K562 (cell line): ENCODE data around the gene PARD3. TPM values are rescaled to one million over a fixed set of nuclear protein-coding genes. Genes with fewer than 3 reads are reported as not detected.

ENCODE experiments used
- ATAC-seq: fragments of 200-7000 bp; cut with Tn5 transposase; 3 replicates; pipeline ENCODE4 v1.9.1; 2020; ENCODE audit warnings: moderate library complexity
- BruUV-seq: library from RNA; stranded (reverse); fragments of 400-500 nt; replicated peaks from 2 replicates; lab custom pipeline; 2021; lab: Mats Ljungman, UMichigan
- CTCF ChIA-PET: fragments of 300-600 bp; formaldehyde crosslinking; extraction: SDS; loops from one replicate; lab custom pipeline; 2021; ENCODE audit warnings: low intra/inter-chr PET ratio; lab: Yijun Ruan, JAX
- POLR2A ChIA-PET: fragments of 300-600, 350-650 bp; sonication (Branson Sonifier 250); formaldehyde crosslinking; extraction: SDS; loops from one replicate; lab custom pipeline; 2021; ENCODE audit warnings: antibody characterized with exemption, inconsistent platforms; lab: Yijun Ruan, JAX
- DNase-seq, 4 experiments: peaks; one replicate each; pipeline versions ENCODE4 v3.0.0 to v3.0.0-alpha.2; 2011 to 2018; ENCODE audit warnings: low spot score in 3 of 4, mixed read lengths in 3 of 4; ENCODE audit errors: extremely low read depth in 1 of 4
- FAIRE-seq: peaks from 2 replicates; lab custom pipeline; 2011; peaks lifted over from hg19 to GRCh38; lab: Jason Lieb, UNC
- H2AFZ ChIP-seq: 2 replicates; pipeline ENCODE4 v1.6.0; 2011; ENCODE audit warnings: low read depth, low read length, control low read depth, inconsistent platforms
- H3K27ac ChIP-seq: fragments of 200-600 bp; 3 replicates; pipeline ENCODE4 v1.8.0; 2011; ENCODE audit warnings: low read depth, mild to moderate bottlenecking, control low read depth, inconsistent platforms, low read length, moderate library complexity, mixed read lengths; ENCODE audit errors: extremely low read depth
- H3K27me3 ChIP-seq, 2 experiments: fragments of 300-600 bp in 1 of 2; 2 replicates in 1 of 2; 3 replicates in 1 of 2; pipeline versions ENCODE4 v1.6.0 to v1.8.0; 2011; ENCODE audit warnings: inconsistent platforms in 2 of 2, low read length in 2 of 2, mild to moderate bottlenecking in 1 of 2, mixed read lengths in 1 of 2, moderate library complexity in 1 of 2; ENCODE audit not compliant: control insufficient read depth in 2 of 2, insufficient read depth in 2 of 2
- H3K36me3 ChIP-seq: fragments of 300-600 bp; 3 replicates; pipeline ENCODE4 v1.8.0; 2011; ENCODE audit warnings: mild to moderate bottlenecking, low read length, inconsistent platforms; ENCODE audit not compliant: control insufficient read depth, insufficient read depth
- H3K4me1 ChIP-seq, 2 experiments: fragments of 200-600 bp in 1 of 2; replicated peaks in 1 of 2; 2 replicates in 1 of 2; 3 replicates in 1 of 2; pipeline versions ENCODE4 v1.5.1 to v1.8.0; 2011; ENCODE audit warnings: inconsistent platforms in 2 of 2, low read length in 2 of 2, mild to moderate bottlenecking in 1 of 2, mixed read lengths in 1 of 2, moderate library complexity in 1 of 2; ENCODE audit not compliant: control insufficient read depth in 2 of 2, insufficient read depth in 2 of 2
- H3K4me2 ChIP-seq: 2 replicates; pipeline ENCODE4 v1.6.1; 2011; ENCODE audit warnings: low read length, control low read depth, inconsistent platforms, mixed read lengths; ENCODE audit not compliant: insufficient read depth
- H3K4me3 ChIP-seq: fragments of 200-600 bp; sonication (generic), shearing (Covaris generic); 2 replicates; pipeline ENCODE4 v1.5.1; 2016; ENCODE audit warnings: control low read depth, inconsistent platforms
- H3K79me2 ChIP-seq: fragments of 200-600 bp; 3 replicates; pipeline ENCODE4 v1.8.0; 2011; ENCODE audit warnings: low read length, inconsistent platforms; ENCODE audit not compliant: control insufficient read depth, insufficient read depth
- H3K9ac ChIP-seq, 2 experiments: 2 replicates each; pipeline versions ENCODE4 v1.6.0 to v1.6.1; 2011; ENCODE audit warnings: low read depth in 2 of 2, low read length in 2 of 2, control low read depth in 1 of 2, inconsistent platforms in 1 of 2, mild to moderate bottlenecking in 1 of 2, mixed read lengths in 1 of 2; ENCODE audit not compliant: insufficient read depth in 1 of 2
- H3K9me1 ChIP-seq: one replicate; pipeline ENCODE4 v1.6.0; 2011; ENCODE audit warnings: inconsistent platforms, mild to moderate bottlenecking, low read length, moderate library complexity; ENCODE audit not compliant: control insufficient read depth, insufficient read depth
- H3K9me3 ChIP-seq: replicated peaks from 2 replicates; pipeline ENCODE4 v1.5.1; 2011; ENCODE audit warnings: low read depth, low read length, inconsistent platforms; ENCODE audit not compliant: control insufficient read depth, insufficient read depth
- H4K20me1 ChIP-seq: replicated peaks from 2 replicates; pipeline ENCODE4 v1.6.1; 2011; ENCODE audit warnings: low read length, inconsistent platforms, mixed read lengths; ENCODE audit not compliant: control insufficient read depth, insufficient read depth
- CEBPB ChIP-seq: fragments of 450-650 bp; IDR thresholded peaks from 2 replicates; pipeline ENCODE4 v1.6.1; 2016; ENCODE audit warnings: missing genetic modification characterization, missing compliant biosample characterization
- CHD2 ChIP-seq: IDR thresholded peaks from 2 replicates; pipeline ENCODE4 v1.6.1; 2011; ENCODE audit warnings: low read depth, low read length
- CHD4 ChIP-seq: fragments of 200-600 bp; sonication (generic); IDR thresholded peaks from 3 replicates; pipeline ENCODE4 v1.6.1; 2012; ENCODE audit warnings: low read depth, mild to moderate bottlenecking, mixed read lengths, low read length, inconsistent platforms; ENCODE audit not compliant: insufficient read depth, insufficient replicate concordance, poor library complexity, severe bottlenecking
- GABPB2 ChIP-seq: fragments of 250-450 bp; sonication (Bioruptor Pico); conservative IDR thresholded peaks from 2 replicates; pipeline ENCODE4 v1.5.1; 2021; ENCODE audit warnings: mild to moderate bottlenecking
- HDAC2 ChIP-seq: fragments of 450-650 bp; IDR thresholded peaks from 2 replicates; pipeline ENCODE4 v1.6.1; 2016; ENCODE audit warnings: mild to moderate bottlenecking
- HOXB6 ChIP-seq: fragments of 250-450 bp; sonication (Bioruptor Pico); IDR thresholded peaks from 2 replicates; pipeline ENCODE4 v1.5.1; 2022; ENCODE audit warnings: mild to moderate bottlenecking, borderline replicate concordance
- IFI16 ChIP-seq: fragments of 250-450 bp; sonication (Bioruptor Pico); IDR thresholded peaks from 2 replicates; pipeline ENCODE4 v2.1.2; 2022; ENCODE audit warnings: mild to moderate bottlenecking, inconsistent platforms
- KDM5B ChIP-seq: fragments of 200-600 bp; sonication (generic); IDR thresholded peaks from 2 replicates; pipeline ENCODE4 v1.6.1; 2012; ENCODE audit warnings: low read depth, mild to moderate bottlenecking, moderate library complexity, low read length, control low read depth, inconsistent platforms; ENCODE audit not compliant: insufficient replicate concordance
- MAFG ChIP-seq: fragments of 450-650 bp; conservative IDR thresholded peaks from 2 replicates; pipeline ENCODE4 v1.6.1; 2016; ENCODE audit warnings: missing genetic modification characterization, missing compliant biosample characterization
- MEIS2 ChIP-seq: fragments of 450-650 bp; IDR thresholded peaks from 2 replicates; pipeline ENCODE4 v1.6.1; 2014; ENCODE audit warnings: mild to moderate bottlenecking; ENCODE audit not compliant: partially characterized antibody
- NFE2 ChIP-seq: IDR thresholded peaks from 2 replicates; pipeline ENCODE4 v1.6.1; 2014; ENCODE audit warnings: antibody characterized with exemption, low read depth
- PKNOX1 ChIP-seq: fragments of 450-650 bp; IDR thresholded peaks from 2 replicates; pipeline ENCODE4 v1.6.1; 2016
- POLR3A ChIP-seq: IDR thresholded peaks from 2 replicates; pipeline ENCODE4 v1.6.1; 2011; ENCODE audit warnings: borderline replicate concordance, mild to moderate bottlenecking, moderate library complexity; ENCODE audit not compliant: insufficient read length, insufficient read depth; ENCODE audit errors: extremely low read depth
- PTRF ChIP-seq: fragments of 450-650 bp; IDR thresholded peaks from 2 replicates; pipeline ENCODE4 v1.6.1; 2016; ENCODE audit warnings: mild to moderate bottlenecking, missing genetic modification characterization, missing compliant biosample characterization
- RB1 ChIP-seq: fragments of 450-650 bp; IDR thresholded peaks from 2 replicates; pipeline ENCODE4 v1.6.1; 2017; ENCODE audit warnings: low read depth, mild to moderate bottlenecking
- SIN3B ChIP-seq: fragments of 450-650 bp; IDR thresholded peaks from 2 replicates; pipeline ENCODE4 v1.6.1; 2017; ENCODE audit warnings: low read depth, mild to moderate bottlenecking, moderate library complexity
- TGIF2 ChIP-seq: sonication (generic); formaldehyde crosslinking; IDR thresholded peaks from 2 replicates; pipeline ENCODE4 v1.8.1; 2022; ENCODE audit warnings: mild to moderate bottlenecking, missing genetic modification reagents, moderate library complexity
- ZC3H8 ChIP-seq: fragments of 450-650 bp; IDR thresholded peaks from 2 replicates; pipeline ENCODE4 v1.6.1; 2017
- ZFP1 ChIP-seq: fragments of 450-650 bp; formaldehyde crosslinking; IDR thresholded peaks from 2 replicates; pipeline ENCODE4 v1.4.0; 2020; ENCODE audit warnings: mild to moderate bottlenecking, mixed read lengths
- ZNF140 ChIP-seq: fragments of 250-450 bp; sonication (Bioruptor Pico); IDR thresholded peaks from 2 replicates; pipeline ENCODE4 v1.8.0; 2021; ENCODE audit warnings: moderate library complexity, mild to moderate bottlenecking, inconsistent platforms
- WGBS: fragments of 100-300 bp; shearing (Covaris generic); methylation state at CpG from one replicate; pipeline ENCODE4 v1.1.6; 2016; ENCODE audit warnings: low coverage, mixed read lengths; ENCODE audit not compliant: insufficient coverage; ENCODE audit errors: missing lambda C conversion rate; 5-methylcytosine and 5-hydroxymethylcytosine counted together
- in situ Hi-C: fragments of 300-500 bp; cut with MboI; formaldehyde crosslinking; loops from 4 replicates; pipeline ENCODE4 v1.15.0; 2018; ENCODE audit warnings: inconsistent platforms, mixed read lengths
- intact Hi-C: fragments of 100-400 bp; cut with micrococcal nuclease; formaldehyde crosslinking; loops from 2 replicates; pipeline ENCODE4 v1.14.2; 2022
- polyA plus RNA-seq, 8 experiments: library from polyadenylated mRNA; depleted of rRNA in 4 of 8; stranded (reverse) in 5 of 8; unstranded in 3 of 8; fragments of >200 nt; fragmentation: Nextera tagmentation in 2 of 8; fragmentation: Illumina TruSeq in 1 of 8; extraction: Ambion mirVana in 2 of 8; extraction: Trizol in 1 of 8; gene quantifications; 2 replicates each; pipeline versions ENCODE4 v1.2.1 to v1.2.3, GENCODE V29; 2011 to 2014; ENCODE audit warnings: inconsistent platforms in 1 of 8, missing spikeins in 1 of 8
- total RNA-seq, 7 experiments: library from RNA; depleted of rRNA in 6 of 7; stranded (reverse); fragments of >200 nt in 6 of 7; fragmentation: Illumina TruSeq in 2 of 7; extraction: Trizol in 2 of 7; gene quantifications; 2 replicates each; pipeline versions ENCODE4 v1.2.1 to v1.2.3, GENCODE V29; 2011 to 2021; ENCODE audit warnings: low replicate concordance in 1 of 7
- TF ChIP-seq, protein P1 (sequence below): fragments of 450-650 bp; IDR thresholded peaks from 2 replicates; pipeline ENCODE4 v1.7.0; 2016; ENCODE audit warnings: borderline replicate concordance
- TF ChIP-seq, protein P2 (sequence below): fragments of 250-450 bp; sonication (Bioruptor Pico); IDR thresholded peaks from 2 replicates; pipeline ENCODE4 v1.5.0; 2021

The PARD3 gene
- total and polyA plus RNA-seq, 9 of the 15 experiments (the other 6 are each of a cell fraction or from before 2014, with no cell fraction given): 2.7 to 11.7 (median 7.7) TPM

- Histone ChIP-seq H3K4me1 (no peaks in the 10 kb centered on the region), H3K9me3 (no peaks in the 10 kb centered on the region), H3K27me3 (peaks cover 3 to 12% of the 10 kb centered on the region in 2 experiments; a peak in 3 of 5 replicates), H3K4me3 (no peak overlapping the region)
- intact Hi-C loops (no loop called here), in situ Hi-C loops (no loop called here)
- CTCF ChIA-PET: no interaction called here
- DNase-seq: no peak
- TF ChIP-seq PTRF: no peak
- no peak for TF ChIP-seq CEBPB (tag)
- TF ChIP-seq CHD4: no peak
- peak; percentile 28; the same call in 1 of the 2 replicates for TF ChIP-seq PKNOX1
- TF ChIP-seq NFE2: peak; percentile 47; the same call in 1 of the 2 replicates
- no peak for TF ChIP-seq TGIF2 (CRISPR knock-in tag)
- TF ChIP-seq ZFP1: no peak
- TF ChIP-seq IFI16 (CRISPR knock-in tag): no peak
- TF ChIP-seq GABPB2 (CRISPR knock-in tag): no peak
- TF ChIP-seq MAFG (tag): 0 out of 2 replicates have a peak, but pooled peaks have one; percentile 23
- TF ChIP-seq RB1: no peak
- no peak for TF ChIP-seq ZC3H8
- no peak for TF ChIP-seq HOXB6 (CRISPR knock-in tag)
- peak; percentile 56 for TF ChIP-seq MEIS2
- no peak for TF ChIP-seq SIN3B
- TF ChIP-seq, protein P1, sequence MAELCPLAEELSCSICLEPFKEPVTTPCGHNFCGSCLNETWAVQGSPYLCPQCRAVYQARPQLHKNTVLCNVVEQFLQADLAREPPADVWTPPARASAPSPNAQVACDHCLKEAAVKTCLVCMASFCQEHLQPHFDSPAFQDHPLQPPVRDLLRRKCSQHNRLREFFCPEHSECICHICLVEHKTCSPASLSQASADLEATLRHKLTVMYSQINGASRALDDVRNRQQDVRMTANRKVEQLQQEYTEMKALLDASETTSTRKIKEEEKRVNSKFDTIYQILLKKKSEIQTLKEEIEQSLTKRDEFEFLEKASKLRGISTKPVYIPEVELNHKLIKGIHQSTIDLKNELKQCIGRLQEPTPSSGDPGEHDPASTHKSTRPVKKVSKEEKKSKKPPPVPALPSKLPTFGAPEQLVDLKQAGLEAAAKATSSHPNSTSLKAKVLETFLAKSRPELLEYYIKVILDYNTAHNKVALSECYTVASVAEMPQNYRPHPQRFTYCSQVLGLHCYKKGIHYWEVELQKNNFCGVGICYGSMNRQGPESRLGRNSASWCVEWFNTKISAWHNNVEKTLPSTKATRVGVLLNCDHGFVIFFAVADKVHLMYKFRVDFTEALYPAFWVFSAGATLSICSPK: no peak
- TF ChIP-seq HDAC2: no peak
- no peak for TF ChIP-seq KDM5B
- no peak for TF ChIP-seq POLR3A
- no peak for TF ChIP-seq ZNF140 (CRISPR knock-in tag)
- TF ChIP-seq, protein P2, sequence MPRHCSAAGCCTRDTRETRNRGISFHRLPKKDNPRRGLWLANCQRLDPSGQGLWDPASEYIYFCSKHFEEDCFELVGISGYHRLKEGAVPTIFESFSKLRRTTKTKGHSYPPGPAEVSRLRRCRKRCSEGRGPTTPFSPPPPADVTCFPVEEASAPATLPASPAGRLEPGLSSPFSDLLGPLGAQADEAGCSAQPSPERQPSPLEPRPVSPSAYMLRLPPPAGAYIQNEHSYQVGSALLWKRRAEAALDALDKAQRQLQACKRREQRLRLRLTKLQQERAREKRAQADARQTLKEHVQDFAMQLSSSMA (CRISPR knock-in tag): no peak
- TF ChIP-seq CHD2: no peak
- TF ChIP-seq, all 486 proteins: peak for 4
- H3K9ac ChIP-seq: no peak overlapping the region
- H3K9me1 ChIP-seq: no peaks in the 10 kb centered on the region
- BruUV-seq: no TSS peak
- no peaks in the 10 kb centered on the region for H3K36me3 ChIP-seq
- no peak overlapping the region for H2AFZ ChIP-seq
- ATAC-seq: no peak
- H3K4me2 ChIP-seq: no peak overlapping the region
- 17% methylated on average over 3 of the region's 3 CpGs for WGBS
- no peaks in the 10 kb centered on the region for H3K79me2 ChIP-seq
- no peaks in the 10 kb centered on the region for H4K20me1 ChIP-seq
- FAIRE-seq: no peak
- no peak overlapping the region for H3K27ac ChIP-seq
- POLR2A ChIA-PET: no interaction called here
These were observed 636.3 kb downstream of the PARD3 start for GRCh38 chr10:34178756-34179155.
